NT2/D1 (cell line): ENCODE results near the gene SLC2A10.

Experiments used
- SUZ12 ChIP-seq: IDR thresholded peaks from 2 replicates; pipeline ENCODE4 v1.6.1; 2011; ENCODE audit not compliant: insufficient read length, insufficient read depth; ENCODE audit errors: extremely low read depth
- YY1 ChIP-seq: IDR thresholded peaks from 2 replicates; pipeline ENCODE4 v1.6.1; 2011; ENCODE audit not compliant: insufficient read length, insufficient read depth
- ZNF274 ChIP-seq: IDR thresholded peaks from 2 replicates; pipeline ENCODE4 v1.6.1; 2011; ENCODE audit warnings: mild to moderate bottlenecking, low read depth, low read length

DNA sequence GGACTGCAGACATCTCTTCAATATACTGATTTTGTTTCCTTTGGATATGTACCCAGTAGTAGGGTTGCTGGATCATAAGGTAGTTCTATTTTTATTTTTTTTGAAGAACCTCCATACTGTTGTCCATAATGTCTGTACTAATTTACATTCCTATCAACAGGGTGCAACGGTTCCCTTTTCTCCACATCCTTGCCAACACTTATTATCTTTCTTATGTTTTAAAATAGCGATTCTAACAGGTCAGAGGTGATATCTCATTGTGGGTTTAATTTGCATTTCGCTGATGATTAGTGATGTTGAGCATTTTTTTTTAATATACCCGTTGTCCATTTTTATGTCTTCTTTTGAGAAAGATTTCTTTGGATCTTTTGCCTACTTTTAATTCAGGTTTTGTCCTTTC, 18.3 kb upstream of the SLC2A10 start:
- TF ChIP-seq SUZ12 (no peak), YY1 (no peak), ZNF274 (no peak)
